ENCODE results near the gene EMSY. TPM values are rescaled to one million over a fixed set of nuclear protein-coding genes. Genes with fewer than 3 reads are reported as not detected.

EMSY gene
- total RNA-seq, 4 donors from 2014 or later = 18.8 to 43.6 (median 19.9) TPM

GRCh38 chr11:76459846-76460245, 15.0 kb downstream of the EMSY start:
- ATAC-seq (no peak), DNase-seq (no peak)
- H3K36me3 ChIP-seq = peaks cover 0 to 19% of the 10 kb centered on the region in 2 donors
- H3K4me3 ChIP-seq = no peak overlapping the region
- intact Hi-C loops (cut with DNase I; ENCODE audit: low total_unique reads) = no loop called here
- H3K9me3 ChIP-seq = no peaks in the 10 kb centered on the region
- no peaks in the 10 kb centered on the region for H3K27me3 ChIP-seq
- TF ChIP-seq, protein P1, sequence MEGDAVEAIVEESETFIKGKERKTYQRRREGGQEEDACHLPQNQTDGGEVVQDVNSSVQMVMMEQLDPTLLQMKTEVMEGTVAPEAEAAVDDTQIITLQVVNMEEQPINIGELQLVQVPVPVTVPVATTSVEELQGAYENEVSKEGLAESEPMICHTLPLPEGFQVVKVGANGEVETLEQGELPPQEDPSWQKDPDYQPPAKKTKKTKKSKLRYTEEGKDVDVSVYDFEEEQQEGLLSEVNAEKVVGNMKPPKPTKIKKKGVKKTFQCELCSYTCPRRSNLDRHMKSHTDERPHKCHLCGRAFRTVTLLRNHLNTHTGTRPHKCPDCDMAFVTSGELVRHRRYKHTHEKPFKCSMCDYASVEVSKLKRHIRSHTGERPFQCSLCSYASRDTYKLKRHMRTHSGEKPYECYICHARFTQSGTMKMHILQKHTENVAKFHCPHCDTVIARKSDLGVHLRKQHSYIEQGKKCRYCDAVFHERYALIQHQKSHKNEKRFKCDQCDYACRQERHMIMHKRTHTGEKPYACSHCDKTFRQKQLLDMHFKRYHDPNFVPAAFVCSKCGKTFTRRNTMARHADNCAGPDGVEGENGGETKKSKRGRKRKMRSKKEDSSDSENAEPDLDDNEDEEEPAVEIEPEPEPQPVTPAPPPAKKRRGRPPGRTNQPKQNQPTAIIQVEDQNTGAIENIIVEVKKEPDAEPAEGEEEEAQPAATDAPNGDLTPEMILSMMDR (IDR thresholded peaks at IDR 0.05 in 4 of 5, conservative IDR thresholded peaks at IDR 0.05 in 1 of 5) = no peak
- no peak for TF ChIP-seq POLR2A (IDR thresholded peaks at IDR 0.05)
- H3K4me1 ChIP-seq = no peaks in the 10 kb centered on the region
- in situ Hi-C loops (cut with MboI; ENCODE audit: low sequenced_read_pairs in 4 of 4) = no loop called here
- no peak overlapping the region for H3K27ac ChIP-seq

GRCh38 chr11:76462317-76462716, 17.5 kb downstream of the EMSY start:
- in situ Hi-C loops (cut with MboI; ENCODE audit: low sequenced_read_pairs in 4 of 4) = no loop called here

DNA sequence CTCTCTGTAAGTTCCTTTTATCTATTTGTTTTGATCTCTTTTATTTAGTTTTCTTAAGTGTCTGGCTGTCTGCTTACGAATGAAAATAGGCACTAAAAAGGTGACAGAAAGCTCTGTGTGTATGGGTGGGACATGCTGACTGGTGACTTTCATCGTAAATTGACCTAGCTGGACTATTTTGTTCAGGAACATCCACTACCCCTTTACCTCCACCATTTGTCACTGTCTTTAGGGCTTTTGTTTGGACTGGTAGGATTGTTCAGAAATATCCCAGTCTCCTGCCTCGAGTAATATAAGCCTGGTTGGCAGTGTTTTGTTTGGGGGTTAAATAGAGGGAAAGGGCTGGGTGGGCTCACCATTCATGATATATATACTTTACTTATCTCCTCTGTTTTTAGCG, 20.9 kb downstream of the EMSY start:
- no peak for ATAC-seq
- Histone ChIP-seq H3K36me3 (peaks cover 0 to 16% of the 10 kb centered on the region in 2 donors), H3K9me3 (no peaks in the 10 kb centered on the region), H3K4me1 (no peaks in the 10 kb centered on the region), H3K27ac (no peak overlapping the region), H3K27me3 (no peaks in the 10 kb centered on the region), H3K4me3 (no peak overlapping the region)
- in situ Hi-C loops (cut with MboI; ENCODE audit: low sequenced_read_pairs in 4 of 4) = no loop called here
- TF ChIP-seq, protein P1 (IDR thresholded peaks at IDR 0.05 in 4 of 5, conservative IDR thresholded peaks at IDR 0.05 in 1 of 5) = no peak
- no peak for TF ChIP-seq POLR2A (IDR thresholded peaks at IDR 0.05)
- no peak for DNase-seq
- intact Hi-C loops (cut with DNase I; ENCODE audit: low total_unique reads) = no loop called here

More at GRCh38 chr11:76462317-76462716, 17.5 kb downstream of the EMSY start:
- Histone ChIP-seq H3K27me3 (no peaks in the 10 kb centered on the region), H3K4me3 (no peak overlapping the region), H3K27ac (no peak overlapping the region), H3K9me3 (no peaks in the 10 kb centered on the region), H3K36me3 (peaks cover 0 to 14% of the 10 kb centered on the region in 2 donors), H3K4me1 (no peaks in the 10 kb centered on the region)
- DNase-seq = no peak
- TF ChIP-seq, protein P1 (IDR thresholded peaks at IDR 0.05 in 4 of 5, conservative IDR thresholded peaks at IDR 0.05 in 1 of 5) = no peak
- TF ChIP-seq POLR2A (IDR thresholded peaks at IDR 0.05) = no peak
- no peak for ATAC-seq
- intact Hi-C loops (cut with DNase I; ENCODE audit: low total_unique reads) = no loop called here

GRCh38 chr11:76466666-76467065, 21.8 kb downstream of the EMSY start:
- ATAC-seq (no peak), DNase-seq (no peak)
- Histone ChIP-seq H3K4me1 (no peaks in the 10 kb centered on the region), H3K27me3 (no peaks in the 10 kb centered on the region), H3K9me3 (no peaks in the 10 kb centered on the region), H3K4me3 (no peak overlapping the region), H3K27ac (no peak overlapping the region), H3K36me3 (peaks cover 0 to 16% of the 10 kb centered on the region in 2 donors)
- intact Hi-C loops (cut with DNase I; ENCODE audit: low total_unique reads) (no loop called here), in situ Hi-C loops (cut with MboI; ENCODE audit: low sequenced_read_pairs in 4 of 4) (no loop called here)
- TF ChIP-seq POLR2A (IDR thresholded peaks at IDR 0.05) = no peak
- TF ChIP-seq, protein P1 (IDR thresholded peaks at IDR 0.05 in 4 of 5, conservative IDR thresholded peaks at IDR 0.05 in 1 of 5) = no peak

GRCh38 chr11:76469141-76469540, 24.3 kb downstream of the EMSY start:
- no peak overlapping the region for H3K27ac ChIP-seq
- no peak for TF ChIP-seq POLR2A (IDR thresholded peaks at IDR 0.05)
- TF ChIP-seq, protein P1 (IDR thresholded peaks at IDR 0.05 in 4 of 5, conservative IDR thresholded peaks at IDR 0.05 in 1 of 5) = no peak
- H3K36me3 ChIP-seq = peaks cover 0 to 31% of the 10 kb centered on the region in 2 donors
- H3K4me1 ChIP-seq = no peaks in the 10 kb centered on the region
- H3K4me3 ChIP-seq = no peak overlapping the region
- no peaks in the 10 kb centered on the region for H3K9me3 ChIP-seq
- no peak for DNase-seq
- intact Hi-C loops (cut with DNase I; ENCODE audit: low total_unique reads) = no loop called here
- in situ Hi-C loops (cut with MboI; ENCODE audit: low sequenced_read_pairs in 4 of 4) = no loop called here
- no peak for ATAC-seq
- H3K27me3 ChIP-seq = no peaks in the 10 kb centered on the region

Data from gastrocnemius medialis (tissue), 4 donors.